ENCODE measurements around the gene CADM4.
A peak's percentile ranks its signal among the peaks of the same experiment; 100 is the strongest.

The CADM4 gene

GRCh38 chr19:43578787-43579186, 60.9 kb downstream of the CADM4 start:
- no peak for DNase-seq

- DNase-seq = no peak
Observed at GRCh38 chr19:43575955-43576878, 63.4 kb downstream of the CADM4 start.

GRCh38 chr19:43575156-43575950, 64.3 kb downstream of the CADM4 start, which contains the start of the genes PINLYP and XRCC1:
Gene PINLYP, plus strand, starts transcription at chr19:43575801. Its CDS starts 1,391 bp downstream, at chr19:43577192.
Gene XRCC1, minus strand, starts transcription at chr19:43575527. Its CDS starts 69 bp downstream, at chr19:43575458.
- peak; percentile 97 for DNase-seq

- no peak for DNase-seq
Observed at GRCh38 chr19:43574424-43575155, 65.1 kb downstream of the CADM4 start.

Measured in stimulated activated CD4-positive, alpha-beta T cell treated with anti-CD3 and anti-CD28 coated beads, Interleukin-4, amount 100 ng/mL, for 24 hours (primary cell).